ENCODE measurements around the gene RNF112. TPM values are rescaled to one million over a fixed set of nuclear protein-coding genes. Genes with fewer than 3 reads are reported as not detected.

RNF112 gene
- total RNA-seq, 1 experiment from 2014 or later, result 0.81 TPM

DNA sequence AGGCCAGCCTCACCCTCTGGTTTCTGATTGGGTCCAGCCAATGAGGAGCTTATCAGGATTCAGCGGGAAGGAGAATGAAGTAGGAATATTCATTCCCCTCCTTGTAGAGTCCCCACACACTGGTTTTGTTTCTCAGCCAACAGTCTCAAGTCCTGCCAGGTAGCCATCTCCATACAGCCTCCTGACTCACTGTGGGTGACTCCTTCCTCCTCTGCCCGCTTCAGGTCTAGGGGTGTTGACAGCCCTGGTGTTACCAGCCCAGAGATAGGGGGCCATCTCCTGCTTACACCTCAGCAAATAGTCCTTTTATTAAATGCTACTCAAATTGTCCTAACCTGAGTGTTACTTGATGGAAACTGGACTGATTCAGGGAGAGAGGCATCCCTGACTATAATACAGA lies 20.1 kb upstream of the RNF112 start:
- Histone ChIP-seq H3T11ph (ENCODE audit: low read length) (no peak overlapping the region), H3K79me1 (ENCODE audit: insufficient read depth, low read depth, low read length, poor library complexity, severe bottlenecking) (no peaks in the 10 kb centered on the region), H2BK20ac (ENCODE audit: low read depth, low read length, poor library complexity, severe bottlenecking) (no peak overlapping the region), H2BK120ac (ENCODE audit: low read depth, low read length, poor library complexity, severe bottlenecking) (no peak overlapping the region), H3K79me2 (ENCODE audit: insufficient read depth, low read length) (no peaks in the 10 kb centered on the region), H3K18ac (ENCODE audit: insufficient read length, low read depth, low read length) (no peak overlapping the region), H4K91ac (ENCODE audit: insufficient read length, low read depth, low read length) (no peak overlapping the region), H3K14ac (ENCODE audit: insufficient read depth, low read length) (no peak overlapping the region), H3K9me3 (ENCODE audit: control insufficient read depth, low read depth, low read length) (no peaks in the 10 kb centered on the region), H2BK12ac (ENCODE audit: insufficient read length, low read depth, low read length) (no peak overlapping the region), H2BK5ac (ENCODE audit: insufficient read length, low read length) (no peak overlapping the region), H3K23me2 (ENCODE audit: insufficient read length, low read depth, low read length, poor library complexity, severe bottlenecking) (no peaks in the 10 kb centered on the region), H2AK5ac (ENCODE audit: insufficient read length, low read length) (no peak overlapping the region), H3K23ac (ENCODE audit: insufficient read length, low read depth, low read length) (no peak overlapping the region), H4K20me1 (ENCODE audit: control insufficient read depth, insufficient read depth, insufficient read length) (no peaks in the 10 kb centered on the region), H3K9ac (ENCODE audit: extremely low read depth, insufficient read length, low read length) (no peak overlapping the region), H3K27me3 (ENCODE audit: insufficient read depth, low read length) (no peaks in the 10 kb centered on the region), H2BK15ac (ENCODE audit: low read depth, low read length) (no peak overlapping the region), H3K4ac (ENCODE audit: low read depth, low read length) (no peak overlapping the region), H4K8ac (replicated peaks; ENCODE audit: insufficient read length, low read depth, low read length) (no peak overlapping the region), H3K56ac (ENCODE audit: insufficient read length, low read depth, low read length) (no peak overlapping the region), H3K27ac (ENCODE audit: insufficient read length, low read depth, low read length) (no peak overlapping the region), H3K4me1 (ENCODE audit: insufficient read depth, low read length) (peaks cover 7% of the 10 kb centered on the region; the same call in 1 of the 2 replicates), H2AFZ (ENCODE audit: low read length) (no peak overlapping the region), H3K4me2 (ENCODE audit: insufficient read depth, insufficient read length, low read length) (no peak overlapping the region), H4K5ac (ENCODE audit: insufficient read length, low read depth, low read length) (no peak overlapping the region)
- no CpG with 5 or more reads among the region's 2 CpGs for WGBS (ENCODE audit: extremely low coverage, insufficient read length, low lambda C conversion rate)
- peaks cover 0 to 2% (median 0%) of the 10 kb centered on the region in 3 experiments; a peak in 2 of 7 replicates for H3K36me3 Mint-ChIP-seq (ENCODE audit: insufficient read depth in 1 of 3, low read depth in 3 of 3)
- no peaks in the 10 kb centered on the region for H3K27me3 Mint-ChIP-seq (ENCODE audit: low read depth)
- peaks cover 51 to 53% of the 10 kb centered on the region in 2 experiments for H3K4me1 Mint-ChIP-seq
- no peak for DNase-seq
- H3K9me3 Mint-ChIP-seq, result peaks cover 0 to 2% of the 10 kb centered on the region in 2 experiments; a peak in 1 of 5 replicates
- H3K27ac Mint-ChIP-seq, result no peak overlapping the region
- no peak overlapping the region; a peak in 1 of 5 replicates for H3K4me3 Mint-ChIP-seq
- TF ChIP-seq, protein P1, sequence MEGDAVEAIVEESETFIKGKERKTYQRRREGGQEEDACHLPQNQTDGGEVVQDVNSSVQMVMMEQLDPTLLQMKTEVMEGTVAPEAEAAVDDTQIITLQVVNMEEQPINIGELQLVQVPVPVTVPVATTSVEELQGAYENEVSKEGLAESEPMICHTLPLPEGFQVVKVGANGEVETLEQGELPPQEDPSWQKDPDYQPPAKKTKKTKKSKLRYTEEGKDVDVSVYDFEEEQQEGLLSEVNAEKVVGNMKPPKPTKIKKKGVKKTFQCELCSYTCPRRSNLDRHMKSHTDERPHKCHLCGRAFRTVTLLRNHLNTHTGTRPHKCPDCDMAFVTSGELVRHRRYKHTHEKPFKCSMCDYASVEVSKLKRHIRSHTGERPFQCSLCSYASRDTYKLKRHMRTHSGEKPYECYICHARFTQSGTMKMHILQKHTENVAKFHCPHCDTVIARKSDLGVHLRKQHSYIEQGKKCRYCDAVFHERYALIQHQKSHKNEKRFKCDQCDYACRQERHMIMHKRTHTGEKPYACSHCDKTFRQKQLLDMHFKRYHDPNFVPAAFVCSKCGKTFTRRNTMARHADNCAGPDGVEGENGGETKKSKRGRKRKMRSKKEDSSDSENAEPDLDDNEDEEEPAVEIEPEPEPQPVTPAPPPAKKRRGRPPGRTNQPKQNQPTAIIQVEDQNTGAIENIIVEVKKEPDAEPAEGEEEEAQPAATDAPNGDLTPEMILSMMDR (conservative IDR thresholded peaks at IDR 0.05), result no peak

All from H9 (cell line).